Fibroblast of mammary gland (primary cell): Measurements from ENCODE around the gene ACAD8.

Experiments
- DNase-seq: peaks from one replicate; pipeline ENCODE4 v3.0.0-alpha.2; 2010; ENCODE audit warnings: low read depth
- H3K4me3 ChIP-seq: 2 replicates; pipeline ENCODE4 v1.5.1; 2011; ENCODE audit warnings: low read depth, mild to moderate bottlenecking, low read length, moderate library complexity; ENCODE audit not compliant: control insufficient read depth
- TF ChIP-seq, protein P1 (sequence below): conservative IDR thresholded peaks from 2 replicates; pipeline ENCODE4 v1.5.1; 2011; ENCODE audit warnings: low read depth, low read length, inconsistent platforms; ENCODE audit not compliant: control insufficient read depth, insufficient read depth

Gene ACAD8

DNA sequence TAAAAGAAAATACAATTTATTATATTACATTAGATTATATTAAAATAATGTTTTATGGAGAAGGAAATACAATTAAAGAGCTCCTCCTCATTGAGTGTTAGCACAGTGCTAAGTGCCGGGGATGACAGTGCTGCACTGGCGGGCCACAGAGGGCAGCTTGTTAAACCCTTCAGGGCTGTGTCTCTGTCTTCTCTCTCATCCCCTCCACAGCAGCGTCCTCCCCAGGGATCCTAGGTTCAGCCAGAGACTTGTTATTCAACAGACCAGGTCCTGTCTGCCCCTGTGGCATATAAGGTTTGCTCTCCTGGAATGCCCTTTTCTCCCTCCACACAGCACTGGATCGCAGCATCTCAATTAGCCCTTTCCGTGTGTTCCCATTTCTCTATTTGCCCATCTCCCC is 14.4 kb upstream of the ACAD8 start:
- no peak overlapping the region for H3K4me3 ChIP-seq
- no peak for DNase-seq
- TF ChIP-seq, protein P1, sequence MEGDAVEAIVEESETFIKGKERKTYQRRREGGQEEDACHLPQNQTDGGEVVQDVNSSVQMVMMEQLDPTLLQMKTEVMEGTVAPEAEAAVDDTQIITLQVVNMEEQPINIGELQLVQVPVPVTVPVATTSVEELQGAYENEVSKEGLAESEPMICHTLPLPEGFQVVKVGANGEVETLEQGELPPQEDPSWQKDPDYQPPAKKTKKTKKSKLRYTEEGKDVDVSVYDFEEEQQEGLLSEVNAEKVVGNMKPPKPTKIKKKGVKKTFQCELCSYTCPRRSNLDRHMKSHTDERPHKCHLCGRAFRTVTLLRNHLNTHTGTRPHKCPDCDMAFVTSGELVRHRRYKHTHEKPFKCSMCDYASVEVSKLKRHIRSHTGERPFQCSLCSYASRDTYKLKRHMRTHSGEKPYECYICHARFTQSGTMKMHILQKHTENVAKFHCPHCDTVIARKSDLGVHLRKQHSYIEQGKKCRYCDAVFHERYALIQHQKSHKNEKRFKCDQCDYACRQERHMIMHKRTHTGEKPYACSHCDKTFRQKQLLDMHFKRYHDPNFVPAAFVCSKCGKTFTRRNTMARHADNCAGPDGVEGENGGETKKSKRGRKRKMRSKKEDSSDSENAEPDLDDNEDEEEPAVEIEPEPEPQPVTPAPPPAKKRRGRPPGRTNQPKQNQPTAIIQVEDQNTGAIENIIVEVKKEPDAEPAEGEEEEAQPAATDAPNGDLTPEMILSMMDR = no peak

DNA sequence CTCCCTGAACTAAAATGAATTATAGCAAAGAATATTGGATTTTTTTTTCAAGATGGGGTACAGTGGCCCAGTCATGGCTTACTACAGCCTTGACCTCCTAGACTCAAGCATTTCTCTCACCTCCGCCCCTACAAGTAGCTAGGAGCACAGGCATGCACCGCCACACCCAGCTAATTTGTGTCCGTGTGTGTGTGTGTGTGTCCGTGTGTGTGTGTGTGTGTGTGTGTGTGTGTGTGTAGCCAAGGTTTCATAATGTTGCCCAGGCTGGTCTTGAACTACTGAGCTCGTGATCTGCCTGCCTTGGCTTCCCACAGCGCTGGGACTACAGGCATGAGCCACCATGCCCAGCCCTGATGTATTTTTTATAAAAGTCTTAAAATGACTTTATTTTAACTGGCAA is 12.8 kb upstream of the ACAD8 start:
- no peak for DNase-seq
- no peak overlapping the region for H3K4me3 ChIP-seq
- TF ChIP-seq, protein P1 = no peak

DNA sequence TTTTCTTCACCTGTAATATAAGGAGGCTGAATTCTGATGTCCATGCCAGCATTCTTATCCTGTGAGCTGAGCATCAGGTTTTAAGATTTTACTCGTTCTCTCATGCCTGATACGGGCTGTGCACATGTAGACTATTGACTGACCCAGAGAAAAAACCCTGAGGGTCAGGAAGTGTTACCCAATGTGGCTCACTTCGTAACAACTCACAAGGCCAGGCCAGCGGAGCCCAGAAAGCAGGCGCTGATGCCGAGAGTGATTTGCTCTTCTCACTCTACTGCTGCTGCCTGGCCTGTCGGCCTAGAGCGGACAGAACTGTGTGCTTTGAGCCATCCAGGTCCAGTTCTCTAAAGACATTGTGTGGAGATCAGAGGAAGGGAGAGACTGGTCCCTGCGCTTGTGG is 11.0 kb upstream of the ACAD8 start:
- H3K4me3 ChIP-seq = no peak overlapping the region

DNA sequence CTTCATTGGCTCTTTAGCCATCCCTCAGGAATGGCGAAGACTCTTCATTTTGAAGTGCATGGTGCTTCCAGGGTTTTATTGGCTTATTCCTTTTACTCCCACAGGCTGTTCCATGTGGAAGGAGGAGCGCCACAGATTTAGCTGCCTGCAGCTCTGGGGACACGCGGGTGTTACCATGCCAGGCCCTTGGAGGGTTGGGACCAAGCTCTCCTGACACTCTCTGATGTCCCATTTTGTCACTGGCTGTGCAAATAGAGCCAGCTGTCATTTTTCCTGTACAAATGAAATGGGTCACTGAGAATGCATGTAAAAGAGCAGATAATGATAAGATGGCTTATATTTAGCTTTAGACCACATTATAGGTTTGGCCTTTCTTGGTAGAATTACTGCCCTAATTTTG is 9.5 kb upstream of the ACAD8 start:
- TF ChIP-seq, protein P1 = no peak
- no peak for DNase-seq
- H3K4me3 ChIP-seq = no peak overlapping the region

More for the DNA sequence above, 11.0 kb upstream of the ACAD8 start:
- TF ChIP-seq, protein P1 = no peak
- DNase-seq = no peak

DNA sequence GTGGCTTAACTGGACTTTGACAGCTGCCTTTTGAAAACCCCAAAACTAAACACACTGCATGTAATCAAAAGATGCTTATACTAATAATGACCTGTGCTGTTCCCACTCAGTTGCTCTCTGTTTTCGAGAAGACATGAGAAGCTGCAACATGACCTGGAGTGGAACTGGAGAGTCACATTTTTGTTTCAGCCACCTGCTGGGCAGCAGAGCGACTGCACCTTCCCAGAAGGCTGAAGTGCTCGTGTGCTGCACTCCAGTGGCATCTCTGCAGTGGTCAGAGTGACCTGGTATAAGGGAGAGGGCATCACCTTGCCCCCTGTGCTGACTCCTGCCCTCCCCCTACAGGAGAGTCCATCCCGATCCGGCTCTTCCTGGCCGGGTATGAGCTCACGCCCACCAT is 8.8 kb upstream of the ACAD8 start:
- peak; percentile 25 for DNase-seq
- no peak overlapping the region for H3K4me3 ChIP-seq
- TF ChIP-seq, protein P1 = peak; percentile 42

DNA sequence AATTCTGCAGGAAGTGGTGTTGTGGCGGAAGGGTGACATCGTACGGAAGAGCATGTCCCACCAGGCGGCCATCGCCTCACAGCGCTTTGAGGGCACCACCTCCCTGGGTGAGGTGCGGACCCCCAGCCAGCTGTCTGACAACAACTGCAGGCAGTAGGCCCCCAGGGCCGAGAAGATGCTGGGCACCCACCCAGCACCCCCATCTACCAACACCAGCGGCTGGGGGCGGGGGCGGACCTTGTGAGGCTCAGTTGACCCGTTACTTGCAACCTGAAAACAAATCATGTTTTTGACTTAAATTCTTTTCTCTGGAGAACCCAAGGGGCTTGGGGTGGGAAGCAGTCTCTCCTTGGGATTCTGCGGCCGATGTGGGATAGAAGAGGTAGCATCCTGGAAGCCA is 7.9 kb upstream of the ACAD8 start:
- H3K4me3 ChIP-seq = no peak overlapping the region
- DNase-seq = no peak
- TF ChIP-seq, protein P1 = no peak

DNA sequence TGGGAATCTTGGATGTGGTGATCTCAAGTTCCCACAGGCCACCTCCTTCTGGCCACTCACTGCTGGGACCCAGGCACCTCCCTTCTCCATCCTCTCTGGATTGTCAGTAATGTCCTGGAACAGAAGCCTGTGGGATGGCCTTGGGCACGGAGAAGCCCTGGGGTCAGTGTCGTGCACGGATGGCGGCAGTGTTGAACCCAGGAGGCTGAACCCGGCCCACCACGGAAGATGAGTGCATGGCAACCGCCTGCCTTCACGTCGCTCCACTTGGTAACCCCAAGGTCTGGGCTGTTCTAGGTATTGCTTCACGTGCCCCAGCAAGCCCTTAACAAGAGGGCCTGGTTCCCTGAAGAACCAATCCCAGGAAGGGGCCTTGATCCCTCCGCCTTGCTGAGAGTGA is 7.3 kb upstream of the ACAD8 start:
- no peak overlapping the region for H3K4me3 ChIP-seq
- TF ChIP-seq, protein P1 = no peak
- DNase-seq = no peak
